AG10803 (cell line): ENCODE data around the gene PPP2R5B.

ENCODE experiments used
- DNase-seq: peaks from one replicate; pipeline ENCODE4 v3.0.0; 2010; ENCODE audit warnings: low read depth
- H3K4me3 ChIP-seq: 2 replicates; pipeline ENCODE4 v1.5.1; 2011; ENCODE audit warnings: mild to moderate bottlenecking, low read length, control low read depth
- CTCF ChIP-seq: conservative IDR thresholded peaks from 2 replicates; pipeline ENCODE4 v1.5.1; 2011; ENCODE audit warnings: mild to moderate bottlenecking, low read length, control low read depth, inconsistent platforms

Gene PPP2R5B

GRCh38 chr11:64924910-64925284 lies 408 bp downstream of the PPP2R5B start:
- peak overlapping the region; percentile 85 for H3K4me3 ChIP-seq
- no peak for DNase-seq
- TF ChIP-seq CTCF = no peak

- no peak for TF ChIP-seq CTCF
- H3K4me3 ChIP-seq = peak overlapping the region; percentile 85
- no peak for DNase-seq
Observed at GRCh38 chr11:64925536-64926436, 1.3 kb downstream of the PPP2R5B start.

- no peak for TF ChIP-seq CTCF
- no peak overlapping the region for H3K4me3 ChIP-seq
- DNase-seq = no peak
Observed at GRCh38 chr11:64926689-64927088, 2.2 kb downstream of the PPP2R5B start.

GRCh38 chr11:64928957-64929356 lies 4.5 kb downstream of the PPP2R5B start:
- no peak for TF ChIP-seq CTCF
- DNase-seq = no peak
- no peak overlapping the region for H3K4me3 ChIP-seq

- no peak for TF ChIP-seq CTCF
- no peak overlapping the region for H3K4me3 ChIP-seq
- DNase-seq = no peak
Observed at GRCh38 chr11:64929625-64930024, 5.1 kb downstream of the PPP2R5B start.

- no peak overlapping the region for H3K4me3 ChIP-seq
- TF ChIP-seq CTCF = no peak
- no peak for DNase-seq
Observed at GRCh38 chr11:64930340-64930739, 5.9 kb downstream of the PPP2R5B start.

- no peak for DNase-seq
- H3K4me3 ChIP-seq = no peak overlapping the region
- no peak for TF ChIP-seq CTCF
Observed at GRCh38 chr11:64931290-64931689, 6.8 kb downstream of the PPP2R5B start.
